Suprapubic skin (tissue), 3 donors: ENCODE measurements around the gene RUSF1.

Experiments used
- EP300 ChIP-seq: sonication (generic); formaldehyde crosslinking; IDR thresholded peaks from one replicate; pipeline ENCODE4 v1.6.1; 2017; ENCODE audit warnings: antibody characterized with exemption
- TF ChIP-seq, protein P1 (sequence below), 2 donors: fragments of 200-600 bp in 1 of 2; fragments of 450-650 bp in 1 of 2; sonication (generic) in 1 of 2; IDR thresholded peaks; one replicate each; pipeline ENCODE4 v1.5.1; 2016 to 2019; ENCODE audit warnings: antibody characterized with exemption in 2 of 2, mild to moderate bottlenecking in 1 of 2, moderate library complexity in 1 of 2

DNA sequence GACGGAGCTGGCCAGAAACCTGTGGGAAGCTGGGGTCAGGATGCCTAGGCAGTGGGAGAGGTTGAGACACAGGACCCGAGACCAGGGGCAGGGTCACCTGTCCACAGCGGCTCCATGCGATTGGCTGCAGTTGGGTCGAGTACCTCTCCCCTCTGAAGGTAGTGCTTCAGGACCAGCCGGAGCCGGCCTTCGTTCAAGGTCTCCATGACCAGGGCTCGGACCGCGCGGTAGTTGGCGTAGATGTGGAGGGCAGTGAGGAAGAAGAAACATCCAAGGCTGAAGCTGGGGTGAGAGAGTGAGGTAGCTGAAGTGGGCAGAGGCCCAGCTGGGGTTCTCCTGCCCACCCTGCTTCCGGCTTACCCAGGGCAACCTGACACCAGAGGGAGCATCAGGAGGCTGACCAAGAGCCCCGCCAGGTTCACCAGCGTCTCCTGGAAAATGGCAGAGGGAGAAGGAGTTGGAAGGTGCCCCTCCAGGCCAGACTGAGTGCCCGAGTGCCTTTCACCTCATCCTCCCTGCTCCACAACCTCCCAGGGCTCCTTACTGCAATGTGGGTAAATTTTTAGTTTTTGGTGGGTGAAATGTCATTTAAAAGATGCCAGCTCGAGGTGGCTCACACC, 14.6 kb downstream of the RUSF1 start:
- TF ChIP-seq, protein P1, sequence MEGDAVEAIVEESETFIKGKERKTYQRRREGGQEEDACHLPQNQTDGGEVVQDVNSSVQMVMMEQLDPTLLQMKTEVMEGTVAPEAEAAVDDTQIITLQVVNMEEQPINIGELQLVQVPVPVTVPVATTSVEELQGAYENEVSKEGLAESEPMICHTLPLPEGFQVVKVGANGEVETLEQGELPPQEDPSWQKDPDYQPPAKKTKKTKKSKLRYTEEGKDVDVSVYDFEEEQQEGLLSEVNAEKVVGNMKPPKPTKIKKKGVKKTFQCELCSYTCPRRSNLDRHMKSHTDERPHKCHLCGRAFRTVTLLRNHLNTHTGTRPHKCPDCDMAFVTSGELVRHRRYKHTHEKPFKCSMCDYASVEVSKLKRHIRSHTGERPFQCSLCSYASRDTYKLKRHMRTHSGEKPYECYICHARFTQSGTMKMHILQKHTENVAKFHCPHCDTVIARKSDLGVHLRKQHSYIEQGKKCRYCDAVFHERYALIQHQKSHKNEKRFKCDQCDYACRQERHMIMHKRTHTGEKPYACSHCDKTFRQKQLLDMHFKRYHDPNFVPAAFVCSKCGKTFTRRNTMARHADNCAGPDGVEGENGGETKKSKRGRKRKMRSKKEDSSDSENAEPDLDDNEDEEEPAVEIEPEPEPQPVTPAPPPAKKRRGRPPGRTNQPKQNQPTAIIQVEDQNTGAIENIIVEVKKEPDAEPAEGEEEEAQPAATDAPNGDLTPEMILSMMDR (IDR thresholded peaks at IDR 0.05), result no peak
- TF ChIP-seq EP300, result no peak
